Epithelial cell of proximal tubule (primary cell): ENCODE data around the gene MYO3B. TPM values are rescaled to one million over a fixed set of nuclear protein-coding genes. Genes with fewer than 3 reads are reported as not detected.

Source experiments
- DNase-seq: peaks from one replicate; pipeline ENCODE4 v3.0.0-alpha.2; 2011; ENCODE audit warnings: low read depth
- H3K4me3 ChIP-seq: 2 replicates; pipeline ENCODE4 v1.5.1; 2011; ENCODE audit warnings: low read depth, mild to moderate bottlenecking, low read length
- total RNA-seq: library from RNA; depleted of rRNA; stranded (reverse); fragments of >200 nt; gene quantifications from 2 replicates; pipeline ENCODE4 v1.2.3, GENCODE V29; 2015
- TF ChIP-seq, protein P1 (sequence below): conservative IDR thresholded peaks from 2 replicates; pipeline ENCODE4 v1.5.1; 2012; ENCODE audit warnings: low read depth, mild to moderate bottlenecking, low read length

MYO3B gene
- total RNA-seq, 1 donor from 2014 or later, result 0.35 TPM

DNA sequence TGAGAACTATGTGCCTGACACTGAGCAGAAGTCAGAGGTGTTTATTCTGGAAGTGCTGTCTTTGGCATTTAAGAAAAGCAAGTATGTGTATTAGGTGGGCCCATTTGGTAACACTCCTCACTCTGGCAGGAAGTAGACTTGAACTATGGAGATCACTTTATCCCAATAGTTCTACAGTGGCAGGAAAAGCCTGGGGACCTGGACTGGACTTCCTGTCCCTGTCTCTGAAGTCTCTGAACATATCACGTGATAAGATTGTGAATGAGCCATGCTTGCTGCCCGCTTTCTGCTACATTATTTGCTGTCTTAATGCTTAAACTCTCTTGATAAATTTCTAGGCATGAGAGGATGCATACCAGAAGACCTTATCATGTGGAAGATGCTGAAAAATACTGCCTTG is 203.7 kb downstream of the MYO3B start:
- no peak for DNase-seq
- TF ChIP-seq, protein P1, sequence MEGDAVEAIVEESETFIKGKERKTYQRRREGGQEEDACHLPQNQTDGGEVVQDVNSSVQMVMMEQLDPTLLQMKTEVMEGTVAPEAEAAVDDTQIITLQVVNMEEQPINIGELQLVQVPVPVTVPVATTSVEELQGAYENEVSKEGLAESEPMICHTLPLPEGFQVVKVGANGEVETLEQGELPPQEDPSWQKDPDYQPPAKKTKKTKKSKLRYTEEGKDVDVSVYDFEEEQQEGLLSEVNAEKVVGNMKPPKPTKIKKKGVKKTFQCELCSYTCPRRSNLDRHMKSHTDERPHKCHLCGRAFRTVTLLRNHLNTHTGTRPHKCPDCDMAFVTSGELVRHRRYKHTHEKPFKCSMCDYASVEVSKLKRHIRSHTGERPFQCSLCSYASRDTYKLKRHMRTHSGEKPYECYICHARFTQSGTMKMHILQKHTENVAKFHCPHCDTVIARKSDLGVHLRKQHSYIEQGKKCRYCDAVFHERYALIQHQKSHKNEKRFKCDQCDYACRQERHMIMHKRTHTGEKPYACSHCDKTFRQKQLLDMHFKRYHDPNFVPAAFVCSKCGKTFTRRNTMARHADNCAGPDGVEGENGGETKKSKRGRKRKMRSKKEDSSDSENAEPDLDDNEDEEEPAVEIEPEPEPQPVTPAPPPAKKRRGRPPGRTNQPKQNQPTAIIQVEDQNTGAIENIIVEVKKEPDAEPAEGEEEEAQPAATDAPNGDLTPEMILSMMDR, result no peak
- no peak overlapping the region for H3K4me3 ChIP-seq

GRCh38 chr2:170386554-170386953 is 208.6 kb downstream of the MYO3B start:
- TF ChIP-seq, protein P1, result no peak
- no peak for DNase-seq
- H3K4me3 ChIP-seq, result no peak overlapping the region

DNA sequence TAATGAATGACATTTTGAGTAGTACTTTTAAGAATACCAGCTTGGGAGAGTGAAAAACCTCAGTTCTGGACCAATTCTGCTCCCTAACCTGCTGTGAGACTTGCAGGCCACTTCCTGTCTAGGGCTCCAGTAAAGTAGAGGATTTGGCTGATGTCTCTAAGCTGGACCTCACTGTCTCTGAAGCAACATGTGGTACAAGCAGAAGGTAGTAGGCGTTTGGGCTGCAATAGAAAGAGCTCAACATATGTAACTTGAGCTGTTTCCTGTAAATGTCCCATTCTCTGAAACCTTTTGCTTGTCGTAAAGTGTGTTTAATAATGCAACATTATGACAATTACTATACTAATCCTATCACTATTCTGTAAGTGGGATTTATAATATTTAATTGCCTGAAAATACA is 213.1 kb downstream of the MYO3B start:
- H3K4me3 ChIP-seq, result no peak overlapping the region
- DNase-seq, result no peak
- TF ChIP-seq, protein P1, result no peak

- TF ChIP-seq, protein P1, result no peak
- no peak for DNase-seq
- no peak overlapping the region for H3K4me3 ChIP-seq
Measured at GRCh38 chr2:170391697-170392096, 213.8 kb downstream of the MYO3B start.

- no peak overlapping the region for H3K4me3 ChIP-seq
- DNase-seq, result no peak
- TF ChIP-seq, protein P1, result no peak
Measured at GRCh38 chr2:170393861-170394498, 216.0 kb downstream of the MYO3B start.

- no peak overlapping the region for H3K4me3 ChIP-seq
- TF ChIP-seq, protein P1, result no peak
- no peak for DNase-seq
Measured at GRCh38 chr2:170394641-170395387, 216.9 kb downstream of the MYO3B start.
